H9 (cell line): ENCODE results near the gene DACH1. TPM values are rescaled to one million over a fixed set of nuclear protein-coding genes. Genes with fewer than 3 reads are reported as not detected.

ENCODE experiments used
- DNase-seq: peaks from one replicate; pipeline ENCODE4 v3.0.0-alpha.2; 2017
- H2AFZ ChIP-seq: one replicate; pipeline ENCODE4 v1.6.1; 2013; ENCODE audit warnings: mild to moderate bottlenecking, low read length, control low read depth, moderate library complexity
- H2AK5ac ChIP-seq: 2 replicates; pipeline ENCODE4 v1.6.1; 2013; ENCODE audit warnings: low read length, control low read depth, mixed read lengths; ENCODE audit not compliant: insufficient read length
- H2BK120ac ChIP-seq: one replicate; pipeline ENCODE4 v1.6.1; 2013; ENCODE audit warnings: low read depth, mild to moderate bottlenecking, low read length, control low read depth, inconsistent platforms; ENCODE audit not compliant: poor library complexity, severe bottlenecking
- H2BK12ac ChIP-seq: 2 replicates; pipeline ENCODE4 v1.6.1; 2013; ENCODE audit warnings: low read length, control low read depth, mixed read lengths, low read depth; ENCODE audit not compliant: insufficient read length
- H2BK15ac ChIP-seq: 2 replicates; pipeline ENCODE4 v1.6.1; 2013; ENCODE audit warnings: low read depth, low read length, control low read depth
- H2BK20ac ChIP-seq: one replicate; pipeline ENCODE4 v1.6.1; 2013; ENCODE audit warnings: low read depth, mild to moderate bottlenecking, low read length, control low read depth, inconsistent platforms; ENCODE audit not compliant: poor library complexity, severe bottlenecking
- H2BK5ac ChIP-seq: 2 replicates; pipeline ENCODE4 v1.6.1; 2013; ENCODE audit warnings: low read length, control low read depth, mixed read lengths; ENCODE audit not compliant: insufficient read length
- H3K14ac ChIP-seq: 2 replicates; pipeline ENCODE4 v1.6.1; 2013; ENCODE audit warnings: low read length, control low read depth; ENCODE audit not compliant: insufficient read depth
- H3K18ac ChIP-seq: 2 replicates; pipeline ENCODE4 v1.6.1; 2013; ENCODE audit warnings: low read depth, mild to moderate bottlenecking, mixed read lengths, low read length, control low read depth; ENCODE audit not compliant: insufficient read length
- H3K23ac ChIP-seq: 2 replicates; pipeline ENCODE4 v1.6.1; 2013; ENCODE audit warnings: low read length, control low read depth, mixed read lengths, low read depth; ENCODE audit not compliant: insufficient read length
- H3K23me2 ChIP-seq: 2 replicates; pipeline ENCODE4 v1.6.1; 2013; ENCODE audit warnings: low read depth, mild to moderate bottlenecking, mixed read lengths, low read length, control low read depth; ENCODE audit not compliant: insufficient read length, poor library complexity, severe bottlenecking
- H3K27ac ChIP-seq: 2 replicates; pipeline ENCODE4 v1.5.1; 2013; ENCODE audit warnings: low read length, control low read depth, mixed read lengths, low read depth; ENCODE audit not compliant: insufficient read length
- H3K27me3 ChIP-seq: 2 replicates; pipeline ENCODE4 v1.6.1; 2013; ENCODE audit warnings: low read length, control low read depth, inconsistent platforms; ENCODE audit not compliant: insufficient read depth
- H3K4ac ChIP-seq: 2 replicates; pipeline ENCODE4 v1.6.1; 2013; ENCODE audit warnings: low read depth, mild to moderate bottlenecking, control low read depth, inconsistent platforms, low read length, moderate library complexity
- H3K4me1 ChIP-seq: 2 replicates; pipeline ENCODE4 v1.6.1; 2013; ENCODE audit warnings: low read length, control low read depth, inconsistent platforms; ENCODE audit not compliant: insufficient read depth
- H3K4me2 ChIP-seq: 2 replicates; pipeline ENCODE4 v1.6.1; 2013; ENCODE audit warnings: low read length, control low read depth, mixed read lengths; ENCODE audit not compliant: insufficient read length, insufficient read depth
- H3K56ac ChIP-seq: 2 replicates; pipeline ENCODE4 v1.6.1; 2013; ENCODE audit warnings: low read depth, mild to moderate bottlenecking, mixed read lengths, low read length, control low read depth; ENCODE audit not compliant: insufficient read length
- H3K79me1 ChIP-seq: 2 replicates; pipeline ENCODE4 v1.6.1; 2013; ENCODE audit warnings: low read depth, mild to moderate bottlenecking, moderate library complexity, low read length, control low read depth, inconsistent platforms; ENCODE audit not compliant: insufficient read depth, poor library complexity, severe bottlenecking
- H3K79me2 ChIP-seq: 2 replicates; pipeline ENCODE4 v1.6.1; 2013; ENCODE audit warnings: low read length, control low read depth, inconsistent platforms; ENCODE audit not compliant: insufficient read depth
- H3K9ac ChIP-seq: 2 replicates; pipeline ENCODE4 v1.6.1; 2013; ENCODE audit warnings: low read length, control low read depth, mixed read lengths; ENCODE audit not compliant: insufficient read length; ENCODE audit errors: extremely low read depth
- H3K9me3 ChIP-seq: one replicate; pipeline ENCODE4 v1.6.1; 2013; ENCODE audit warnings: low read depth, low read length, inconsistent platforms; ENCODE audit not compliant: control insufficient read depth
- H3T11ph ChIP-seq: one replicate; pipeline ENCODE4 v1.6.1; 2013; ENCODE audit warnings: mild to moderate bottlenecking, low read length, control low read depth, inconsistent platforms
- H4K20me1 ChIP-seq: one replicate; pipeline ENCODE4 v1.6.1; 2013; ENCODE audit not compliant: control insufficient read depth, insufficient read length, insufficient read depth
- H4K5ac ChIP-seq: 2 replicates; pipeline ENCODE4 v1.6.1; 2013; ENCODE audit warnings: low read depth, mild to moderate bottlenecking, mixed read lengths, low read length, control low read depth; ENCODE audit not compliant: insufficient read length
- H4K8ac ChIP-seq: replicated peaks from 2 replicates; pipeline ENCODE4 v1.6.1; 2013; ENCODE audit warnings: low read length, control low read depth, mixed read lengths, low read depth; ENCODE audit not compliant: insufficient read length
- H4K91ac ChIP-seq: 2 replicates; pipeline ENCODE4 v1.6.1; 2013; ENCODE audit warnings: low read depth, mild to moderate bottlenecking, moderate library complexity, mixed read lengths, low read length, control low read depth; ENCODE audit not compliant: insufficient read length
- H3K27ac Mint-ChIP-seq, 3 experiments: 2 replicates in 2 of 3; 3 replicates in 1 of 3; pipeline ENCODE4 v1.8.0; 2020 to 2021; ENCODE audit warnings: mixed read lengths in 3 of 3, mild to moderate bottlenecking in 1 of 3, moderate library complexity in 1 of 3
- H3K27me3 Mint-ChIP-seq: 2 replicates; pipeline ENCODE4 v1.8.0; 2021; ENCODE audit warnings: low read depth, mild to moderate bottlenecking, moderate library complexity, mixed read lengths
- H3K36me3 Mint-ChIP-seq, 3 experiments: 2 replicates in 2 of 3; 3 replicates in 1 of 3; pipeline ENCODE4 v1.8.0; 2020 to 2021; ENCODE audit warnings: low read depth in 3 of 3, mixed read lengths in 3 of 3; ENCODE audit not compliant: insufficient read depth in 1 of 3
- H3K4me1 Mint-ChIP-seq, 2 experiments: 2 replicates each; pipeline ENCODE4 v1.8.0; 2020; ENCODE audit warnings: mixed read lengths in 2 of 2
- H3K4me3 Mint-ChIP-seq, 2 experiments: 2 replicates in 1 of 2; 3 replicates in 1 of 2; pipeline ENCODE4 v1.8.0; 2020 to 2021; ENCODE audit warnings: mild to moderate bottlenecking in 2 of 2, mixed read lengths in 2 of 2, moderate library complexity in 1 of 2
- H3K9me3 Mint-ChIP-seq, 2 experiments: 2 replicates in 1 of 2; 3 replicates in 1 of 2; pipeline ENCODE4 v1.8.0; 2020; ENCODE audit warnings: mild to moderate bottlenecking in 2 of 2, mixed read lengths in 2 of 2, moderate library complexity in 1 of 2
- WGBS: extraction: QIAGEN DNeasy Blood & Tissue Kit; methylation state at CpG from one replicate; pipeline ENCODE4 v1.1.7; 2013; ENCODE audit warnings: missing lambda C conversion rate, low lambda C conversion rate, mixed read lengths; ENCODE audit not compliant: insufficient read length; ENCODE audit errors: extremely low coverage; 5-methylcytosine and 5-hydroxymethylcytosine counted together
- total RNA-seq: library from RNA; stranded (reverse); gene quantifications from 2 replicates; pipeline ENCODE4 v1.2.1, GENCODE V29; 2021
- TF ChIP-seq, protein P1 (sequence below): fragments of 200-600 bp; sonication (generic); conservative IDR thresholded peaks from 3 replicates; pipeline ENCODE4 v1.8.0; 2021; ENCODE audit warnings: antibody characterized with exemption, mild to moderate bottlenecking

DACH1 gene
- total RNA-seq, 1 experiment from 2014 or later: not detected

DNA sequence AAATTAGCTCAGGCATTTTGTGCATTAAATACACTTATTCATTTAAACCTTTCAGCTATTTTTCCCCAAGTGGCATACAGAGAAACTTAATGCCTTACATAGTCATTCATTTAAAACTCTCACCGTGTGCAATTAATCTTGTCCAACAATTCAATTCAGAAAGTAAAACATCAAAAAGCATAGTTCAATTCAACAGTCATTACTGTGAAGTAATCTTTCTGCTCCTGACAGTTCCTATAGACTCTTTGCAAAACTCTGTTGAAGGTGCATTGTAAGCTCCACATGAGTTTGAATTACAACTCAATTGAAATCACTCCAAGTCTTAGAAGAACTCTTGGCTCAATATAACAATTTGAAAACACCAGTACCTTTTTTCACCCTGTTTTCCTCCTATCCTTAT lies 228.3 kb downstream of the DACH1 start:
- Histone ChIP-seq H3K56ac (no peak overlapping the region), H3K18ac (no peak overlapping the region), H3K9ac (no peak overlapping the region), H2BK12ac (no peak overlapping the region), H2AK5ac (no peak overlapping the region), H3K23me2 (no peaks in the 10 kb centered on the region), H3K14ac (no peak overlapping the region), H3K4me1 (no peaks in the 10 kb centered on the region), H2BK5ac (no peak overlapping the region), H2BK120ac (no peak overlapping the region), H3K9me3 (no peaks in the 10 kb centered on the region), H3K79me1 (no peaks in the 10 kb centered on the region), H4K5ac (no peak overlapping the region), H4K20me1 (no peaks in the 10 kb centered on the region), H4K91ac (no peak overlapping the region), H2BK20ac (no peak overlapping the region), H2BK15ac (no peak overlapping the region), H3K4ac (no peak overlapping the region), H3K27me3 (no peaks in the 10 kb centered on the region), H3K23ac (no peak overlapping the region), H3K4me2 (no peak overlapping the region), H4K8ac (no peak overlapping the region), H3T11ph (no peak overlapping the region), H3K79me2 (no peaks in the 10 kb centered on the region), H3K27ac (no peak overlapping the region), H2AFZ (no peak overlapping the region)
- H3K4me3 Mint-ChIP-seq: no peak overlapping the region
- no CpG with 5 or more reads among the region's 1 CpG for WGBS
- H3K27ac Mint-ChIP-seq: no peak overlapping the region
- H3K36me3 Mint-ChIP-seq: no peaks in the 10 kb centered on the region
- H3K9me3 Mint-ChIP-seq: no peaks in the 10 kb centered on the region
- TF ChIP-seq, protein P1, sequence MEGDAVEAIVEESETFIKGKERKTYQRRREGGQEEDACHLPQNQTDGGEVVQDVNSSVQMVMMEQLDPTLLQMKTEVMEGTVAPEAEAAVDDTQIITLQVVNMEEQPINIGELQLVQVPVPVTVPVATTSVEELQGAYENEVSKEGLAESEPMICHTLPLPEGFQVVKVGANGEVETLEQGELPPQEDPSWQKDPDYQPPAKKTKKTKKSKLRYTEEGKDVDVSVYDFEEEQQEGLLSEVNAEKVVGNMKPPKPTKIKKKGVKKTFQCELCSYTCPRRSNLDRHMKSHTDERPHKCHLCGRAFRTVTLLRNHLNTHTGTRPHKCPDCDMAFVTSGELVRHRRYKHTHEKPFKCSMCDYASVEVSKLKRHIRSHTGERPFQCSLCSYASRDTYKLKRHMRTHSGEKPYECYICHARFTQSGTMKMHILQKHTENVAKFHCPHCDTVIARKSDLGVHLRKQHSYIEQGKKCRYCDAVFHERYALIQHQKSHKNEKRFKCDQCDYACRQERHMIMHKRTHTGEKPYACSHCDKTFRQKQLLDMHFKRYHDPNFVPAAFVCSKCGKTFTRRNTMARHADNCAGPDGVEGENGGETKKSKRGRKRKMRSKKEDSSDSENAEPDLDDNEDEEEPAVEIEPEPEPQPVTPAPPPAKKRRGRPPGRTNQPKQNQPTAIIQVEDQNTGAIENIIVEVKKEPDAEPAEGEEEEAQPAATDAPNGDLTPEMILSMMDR: no peak
- no peaks in the 10 kb centered on the region for H3K27me3 Mint-ChIP-seq
- H3K4me1 Mint-ChIP-seq: peaks cover 5% of the 10 kb centered on the region in 2 experiments
- DNase-seq: no peak
